ENCODE results near the gene ASCC1. TPM values are rescaled to one million over a fixed set of nuclear protein-coding genes. Genes with fewer than 3 reads are reported as not detected.
"Not testable (repeated sequence)": the region's sequence is repeated elsewhere in the genome, so short reads cannot be mapped to it uniquely, and the experiment has no call there.

The ASCC1 gene
- total RNA-seq, 2 experiments from 2014 or later: 16.5 to 19.0 TPM

DNA sequence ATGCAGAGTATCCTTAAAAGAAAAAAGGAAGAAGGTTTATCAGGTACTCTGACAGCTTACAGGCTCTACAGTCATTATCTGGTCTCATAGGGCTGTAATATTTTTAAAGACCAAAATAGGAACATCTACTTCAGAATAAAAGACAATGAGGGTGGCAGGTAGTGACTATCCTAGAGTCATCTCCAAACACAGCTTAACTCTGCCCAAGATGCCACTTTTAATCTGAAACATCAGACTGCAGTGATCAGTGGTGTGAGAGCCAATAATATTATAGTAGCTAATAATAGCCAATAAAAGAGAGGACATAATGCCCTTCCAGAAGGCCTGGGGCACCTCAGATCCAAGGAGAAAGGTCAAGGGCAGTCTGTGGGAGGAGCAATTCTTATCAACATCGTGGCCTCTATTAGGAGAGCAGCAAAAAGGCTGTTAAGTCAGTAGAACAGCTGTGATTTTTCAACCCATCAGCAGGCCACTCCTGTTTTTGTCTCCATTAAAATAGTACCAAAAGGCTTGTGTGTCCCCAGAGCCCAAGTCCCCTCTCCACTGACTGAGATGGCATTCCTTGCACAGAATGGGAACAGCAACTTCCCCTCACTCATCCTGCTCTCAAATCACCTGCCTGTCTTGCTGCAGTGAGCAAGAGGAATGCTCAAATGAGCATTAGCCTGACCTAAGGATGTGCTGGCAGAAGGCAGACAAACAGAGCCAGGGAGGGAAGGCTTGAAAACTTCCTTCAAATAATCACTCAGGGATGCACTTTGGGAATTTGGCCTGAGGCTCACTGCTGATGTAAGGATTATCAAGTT is 107.0 kb downstream of the ASCC1 start:
- Histone ChIP-seq H3K27me3 (ENCODE audit: control insufficient read depth in 1 of 2, insufficient read depth in 2 of 2, low read length in 2 of 2) (no peaks in the 10 kb centered on the region), H3K4me1 (ENCODE audit: insufficient read depth, low read length) (peaks cover 57% of the 10 kb centered on the region), H3K36me3 (ENCODE audit: insufficient read depth, low read length) (no peaks in the 10 kb centered on the region), H3K4me3 (ENCODE audit: low read length) (peak overlapping the region; percentile 23), H3K27ac (ENCODE audit: low read depth in 1 of 2, low read length in 2 of 2) (peak overlapping the region; percentile 69 to 75), H3K9me3 (ENCODE audit: control insufficient read depth in 1 of 2, insufficient read depth in 1 of 2, low read length in 2 of 2) (no peaks in the 10 kb centered on the region)
- intact Hi-C loops (cut with DNase I, micrococcal nuclease): loop anchor here in 1 of 2 experiments (10.0 kb wide), 1 partner anchor 586 kb away; the partner anchor contains the start of gene MCU
- peaks cover 11% of the 10 kb centered on the region for H3K36me3 Mint-ChIP-seq (ENCODE audit: low read depth)
- no peaks in the 10 kb centered on the region for H3K27me3 Mint-ChIP-seq
- H3K4me1 Mint-ChIP-seq (ENCODE audit: low read depth): peaks cover 92% of the 10 kb centered on the region
- no peak for DNase-seq
- ChIA-PET POLR2A (interaction anchor here (0.7 to 4.0 kb wide), 10 partner anchors 7 to 188 kb away, joined by 3 to 117 read pairs (median 6); partner anchors contain the start of genes ANAPC16, ASCC1 and SPOCK2), CTCF (interaction anchor here (0.9 to 1.8 kb wide), 5 partner anchors 10 to 228 kb away, joined by 3 to 5 read pairs (median 4); no protein-coding TSS in a partner anchor)
- H3K9me3 Mint-ChIP-seq: no peaks in the 10 kb centered on the region
- H3K4me3 Mint-ChIP-seq: peak overlapping the region; percentile 71
- TF ChIP-seq, protein P1, sequence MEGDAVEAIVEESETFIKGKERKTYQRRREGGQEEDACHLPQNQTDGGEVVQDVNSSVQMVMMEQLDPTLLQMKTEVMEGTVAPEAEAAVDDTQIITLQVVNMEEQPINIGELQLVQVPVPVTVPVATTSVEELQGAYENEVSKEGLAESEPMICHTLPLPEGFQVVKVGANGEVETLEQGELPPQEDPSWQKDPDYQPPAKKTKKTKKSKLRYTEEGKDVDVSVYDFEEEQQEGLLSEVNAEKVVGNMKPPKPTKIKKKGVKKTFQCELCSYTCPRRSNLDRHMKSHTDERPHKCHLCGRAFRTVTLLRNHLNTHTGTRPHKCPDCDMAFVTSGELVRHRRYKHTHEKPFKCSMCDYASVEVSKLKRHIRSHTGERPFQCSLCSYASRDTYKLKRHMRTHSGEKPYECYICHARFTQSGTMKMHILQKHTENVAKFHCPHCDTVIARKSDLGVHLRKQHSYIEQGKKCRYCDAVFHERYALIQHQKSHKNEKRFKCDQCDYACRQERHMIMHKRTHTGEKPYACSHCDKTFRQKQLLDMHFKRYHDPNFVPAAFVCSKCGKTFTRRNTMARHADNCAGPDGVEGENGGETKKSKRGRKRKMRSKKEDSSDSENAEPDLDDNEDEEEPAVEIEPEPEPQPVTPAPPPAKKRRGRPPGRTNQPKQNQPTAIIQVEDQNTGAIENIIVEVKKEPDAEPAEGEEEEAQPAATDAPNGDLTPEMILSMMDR (IDR thresholded peaks at IDR 0.05): no peak
- peak; percentile 7 for ATAC-seq (ENCODE audit: poor library complexity)
- H3K27ac Mint-ChIP-seq: peak overlapping the region; percentile 94

DNA sequence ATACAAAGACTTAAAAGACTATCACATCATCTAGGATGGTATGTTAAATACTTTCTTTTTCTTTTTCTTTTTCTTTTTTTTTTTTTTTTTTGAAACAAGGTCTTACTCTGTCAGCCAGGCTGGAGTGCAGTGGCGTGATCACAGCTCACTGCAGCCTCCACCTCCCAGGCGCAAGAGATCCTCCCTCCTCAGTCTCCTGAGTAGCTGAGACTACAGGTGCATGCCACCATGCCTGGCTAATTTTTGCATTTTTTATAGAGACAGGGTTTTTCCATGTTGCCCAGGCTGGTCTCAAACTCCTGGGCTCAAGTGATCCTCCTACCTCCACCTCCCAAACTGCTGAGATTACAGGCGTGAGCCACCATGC is 108.1 kb downstream of the ASCC1 start:
- peak; percentile 18 for ATAC-seq (ENCODE audit: poor library complexity)
- not testable (repeated sequence) for H3K9me3 ChIP-seq (ENCODE audit: control insufficient read depth in 1 of 2, insufficient read depth in 1 of 2, low read length in 2 of 2); H3K27me3 ChIP-seq (ENCODE audit: control insufficient read depth in 1 of 2, insufficient read depth in 2 of 2, low read length in 2 of 2); H3K27me3 Mint-ChIP-seq; H3K4me3 ChIP-seq (ENCODE audit: low read length); H3K36me3 ChIP-seq (ENCODE audit: insufficient read depth, low read length); H3K9me3 Mint-ChIP-seq; H3K36me3 Mint-ChIP-seq (ENCODE audit: low read depth); DNase-seq
- peaks cover 66% of the 10 kb centered on the region for H3K4me1 ChIP-seq (ENCODE audit: insufficient read depth, low read length)
- Mint-ChIP-seq H3K4me1 (ENCODE audit: low read depth) (peaks cover 90% of the 10 kb centered on the region), H3K27ac (peak overlapping the region; percentile 94), H3K4me3 (peak overlapping the region; percentile 87)
- ChIA-PET POLR2A (interaction anchor here (0.6 to 4.0 kb wide), 13 partner anchors 9 to 189 kb away, joined by 3 to 117 read pairs (median 6); partner anchors contain the start of genes ANAPC16, ASCC1 and SPOCK2), CTCF (interaction anchor here (0.7 to 1.8 kb wide), 5 partner anchors 11 to 229 kb away, joined by 3 to 6 read pairs (median 5); no protein-coding TSS in a partner anchor)
- intact Hi-C loops (cut with DNase I, micrococcal nuclease): loop anchor here in 1 of 2 experiments (10.0 kb wide), 1 partner anchor 587 kb away; the partner anchor contains the start of gene MCU
- peak overlapping the region; percentile 69 to 74 for H3K27ac ChIP-seq (ENCODE audit: low read depth in 1 of 2, low read length in 2 of 2)

DNA sequence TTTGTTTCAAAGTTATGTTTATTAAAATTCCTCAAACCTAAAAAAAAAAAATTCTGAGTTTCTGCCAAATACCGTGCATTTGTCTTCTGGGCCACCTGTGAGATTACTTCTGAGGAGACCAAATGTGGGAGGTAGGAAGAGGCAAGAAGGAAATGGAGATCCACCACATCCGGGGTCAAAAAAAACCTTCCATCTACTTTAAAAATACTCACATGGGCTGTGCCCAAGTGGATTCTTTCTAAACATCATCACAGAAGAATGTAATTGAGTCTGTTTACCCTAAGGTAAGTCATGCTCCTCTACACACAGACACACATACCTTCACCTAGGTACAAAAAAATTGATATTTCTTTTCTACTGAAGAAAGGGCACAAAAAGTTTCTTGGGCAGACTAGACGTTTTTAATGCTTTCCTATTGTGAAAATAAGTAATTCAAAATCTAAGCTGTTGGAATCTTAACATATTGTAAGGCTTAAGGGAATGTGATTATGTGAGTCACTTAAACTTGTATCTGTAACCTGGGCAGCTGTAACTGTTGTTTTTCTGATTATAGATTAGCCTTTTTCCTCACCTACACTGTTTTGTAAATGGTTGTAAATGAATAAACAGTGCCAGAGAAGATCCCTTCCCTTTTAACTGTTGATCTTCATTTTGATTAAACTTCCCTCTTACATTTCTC is 108.6 kb downstream of the ASCC1 start:
- peak; percentile 77 for ATAC-seq (ENCODE audit: poor library complexity)
- DNase-seq: peak in 4 of 14 experiments; percentile 34 to 82 (median 78)
- Histone ChIP-seq H3K4me3 (ENCODE audit: low read length) (peak overlapping the region; percentile 12), H3K4me1 (ENCODE audit: insufficient read depth, low read length) (peaks cover 70% of the 10 kb centered on the region), H3K36me3 (ENCODE audit: insufficient read depth, low read length) (no peaks in the 10 kb centered on the region), H3K27ac (ENCODE audit: low read depth in 1 of 2, low read length in 2 of 2) (peak overlapping the region; percentile 69 to 74), H3K9me3 (ENCODE audit: control insufficient read depth in 1 of 2, insufficient read depth in 1 of 2, low read length in 2 of 2) (no peaks in the 10 kb centered on the region), H3K27me3 (ENCODE audit: control insufficient read depth in 1 of 2, insufficient read depth in 2 of 2, low read length in 2 of 2) (no peaks in the 10 kb centered on the region)
- H3K36me3 Mint-ChIP-seq (ENCODE audit: low read depth): peaks cover 9% of the 10 kb centered on the region
- peak overlapping the region; percentile 87 for H3K4me3 Mint-ChIP-seq
- peak overlapping the region; percentile 94 for H3K27ac Mint-ChIP-seq
- H3K9me3 Mint-ChIP-seq: no peaks in the 10 kb centered on the region
- intact Hi-C loops (cut with DNase I, micrococcal nuclease): loop anchor here in 1 of 2 experiments (1.0 to 10.0 kb wide), 2 partner anchors 19 to 587 kb away; partner anchors contain the start of genes MCU and SPOCK2
- CTCF ChIA-PET: interaction anchor here (0.7 to 1.8 kb wide), 5 partner anchors 12 to 230 kb away, joined by 4 to 6 read pairs (median 5); no protein-coding TSS in a partner anchor
- no peaks in the 10 kb centered on the region for H3K27me3 Mint-ChIP-seq
- TF ChIP-seq, protein P1 (IDR thresholded peaks at IDR 0.05): no peak
- peaks cover 92% of the 10 kb centered on the region for H3K4me1 Mint-ChIP-seq (ENCODE audit: low read depth)
- POLR2A ChIA-PET: interaction anchor here (0.6 to 4.0 kb wide), 12 partner anchors 9 to 190 kb away, joined by 3 to 117 read pairs (median 6); partner anchors contain the start of gene SPOCK2
